GM21825 (cell line): ENCODE data around the gene HNRNPA1L2.
"Not testable (repeated sequence)": the region's sequence is repeated elsewhere in the genome, so short reads cannot be mapped to it uniquely, and the experiment has no call there.

Source experiments
- ATAC-seq: cut with Tn5 transposase; IDR thresholded peaks from one replicate; pipeline ENCODE4 v1.9.1; 2021; ENCODE audit warnings: mild to moderate bottlenecking, moderate library complexity; ENCODE audit not compliant: unreplicated experiment

Gene HNRNPA1L2

DNA sequence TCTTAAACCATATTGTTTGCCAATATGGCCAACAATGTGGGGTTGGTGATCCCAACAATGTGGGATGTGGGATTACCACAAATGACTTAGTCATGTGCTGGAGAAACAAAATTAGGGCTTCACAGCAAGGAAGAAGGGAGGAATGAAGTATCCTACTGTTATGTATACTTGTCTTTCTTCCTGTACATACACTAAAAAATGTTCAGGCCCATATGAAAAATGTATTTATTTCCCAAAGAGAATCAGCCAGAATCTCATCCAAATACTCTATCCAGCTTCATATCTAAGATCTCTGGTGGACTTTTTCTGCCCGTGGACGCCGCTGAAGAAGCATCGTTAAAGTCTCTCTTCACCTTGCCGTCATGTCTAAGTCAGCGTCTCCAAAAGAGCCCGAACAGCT, at the start of gene HNRNPA1L2:
TSS of gene HNRNPA1L2 (plus strand) at position 301 of the 400 bp plus-strand sequence. CDS start at position 363, 62 bp downstream.
- no peak for ATAC-seq

DNA sequence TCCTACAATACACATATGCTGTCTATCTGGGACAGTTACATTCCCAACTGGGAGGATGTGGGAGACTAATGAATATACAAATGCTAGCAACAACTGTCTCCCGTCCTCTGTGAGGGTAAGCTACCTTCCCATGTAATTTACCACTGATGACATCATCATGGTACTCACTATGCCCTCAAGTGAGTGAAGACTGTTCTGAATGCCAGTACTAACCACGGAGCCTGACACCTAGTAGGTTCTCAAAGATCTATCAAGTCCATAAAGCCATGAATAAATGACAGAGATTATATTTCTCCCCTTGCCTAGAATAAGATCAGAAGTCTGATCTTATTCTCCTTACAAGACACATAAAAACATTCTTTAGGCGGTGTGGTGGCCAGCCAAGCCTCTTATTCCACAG, 49.1 kb upstream of the HNRNPA1L2 start:
- ATAC-seq = not testable (repeated sequence)

- ATAC-seq = not testable (repeated sequence)
These were observed 48.4 kb upstream of the HNRNPA1L2 start for GRCh38 chr13:52593812-52594211.

DNA sequence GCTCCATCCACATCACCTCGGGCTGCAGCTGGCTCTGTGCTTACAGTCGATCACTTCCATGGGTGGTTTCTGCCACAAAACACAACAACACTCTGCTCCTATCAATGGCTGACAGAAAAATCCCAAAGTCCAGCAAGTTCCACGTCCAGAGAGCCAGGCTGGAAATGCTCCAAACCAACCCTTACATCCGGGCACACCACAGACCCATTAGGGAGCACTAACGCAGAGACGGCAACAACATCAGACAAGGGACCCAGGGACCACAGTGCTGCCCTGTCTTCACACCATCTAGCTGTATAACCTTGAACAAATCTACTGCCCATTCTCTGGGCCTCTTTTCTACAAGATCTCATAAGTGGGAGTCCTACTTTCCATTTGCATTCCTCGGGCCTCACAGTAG, 47.9 kb upstream of the HNRNPA1L2 start:
- not testable (repeated sequence) for ATAC-seq

GRCh38 chr13:52597676-52598075, 44.6 kb upstream of the HNRNPA1L2 start:
- ATAC-seq = no peak

DNA sequence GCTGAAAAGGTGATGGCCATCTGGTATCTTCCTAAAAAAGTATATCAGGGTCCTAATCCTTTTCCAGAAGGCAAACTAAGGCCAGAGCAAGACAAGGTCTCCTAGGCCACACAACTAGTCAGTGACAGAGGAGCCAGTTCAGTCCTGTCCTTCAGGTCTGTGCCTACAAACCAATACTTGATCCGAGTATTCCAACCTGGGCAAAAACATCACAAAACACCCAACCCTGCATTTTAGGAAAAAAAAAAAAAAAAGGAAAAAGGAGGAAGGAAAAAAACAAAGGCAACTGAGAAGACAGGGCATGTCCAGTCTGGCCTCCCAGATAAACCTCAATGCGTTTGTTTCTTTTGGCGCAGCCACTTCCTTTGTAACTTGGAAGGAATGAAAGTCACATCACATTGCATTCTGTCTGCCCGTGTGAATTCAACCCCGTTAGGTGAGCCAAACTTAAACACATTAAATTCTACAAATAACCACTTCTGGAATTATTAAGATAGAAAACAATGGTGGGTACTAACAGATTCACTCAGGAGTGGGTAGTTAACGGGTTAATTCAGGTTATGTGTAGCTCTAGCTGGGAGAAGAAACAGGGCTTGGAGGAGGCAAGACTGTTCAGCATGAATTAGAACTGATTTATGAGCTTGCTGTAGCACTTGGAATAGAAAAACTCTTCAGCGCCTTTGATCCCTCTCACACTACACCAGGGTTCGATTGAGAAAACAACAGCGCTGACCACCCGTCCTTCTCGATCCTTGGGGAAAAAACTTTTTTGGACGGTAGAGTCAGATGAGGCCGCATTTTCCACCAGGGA, 43.0 kb upstream of the HNRNPA1L2 start:
- peak; percentile 31 for ATAC-seq

DNA sequence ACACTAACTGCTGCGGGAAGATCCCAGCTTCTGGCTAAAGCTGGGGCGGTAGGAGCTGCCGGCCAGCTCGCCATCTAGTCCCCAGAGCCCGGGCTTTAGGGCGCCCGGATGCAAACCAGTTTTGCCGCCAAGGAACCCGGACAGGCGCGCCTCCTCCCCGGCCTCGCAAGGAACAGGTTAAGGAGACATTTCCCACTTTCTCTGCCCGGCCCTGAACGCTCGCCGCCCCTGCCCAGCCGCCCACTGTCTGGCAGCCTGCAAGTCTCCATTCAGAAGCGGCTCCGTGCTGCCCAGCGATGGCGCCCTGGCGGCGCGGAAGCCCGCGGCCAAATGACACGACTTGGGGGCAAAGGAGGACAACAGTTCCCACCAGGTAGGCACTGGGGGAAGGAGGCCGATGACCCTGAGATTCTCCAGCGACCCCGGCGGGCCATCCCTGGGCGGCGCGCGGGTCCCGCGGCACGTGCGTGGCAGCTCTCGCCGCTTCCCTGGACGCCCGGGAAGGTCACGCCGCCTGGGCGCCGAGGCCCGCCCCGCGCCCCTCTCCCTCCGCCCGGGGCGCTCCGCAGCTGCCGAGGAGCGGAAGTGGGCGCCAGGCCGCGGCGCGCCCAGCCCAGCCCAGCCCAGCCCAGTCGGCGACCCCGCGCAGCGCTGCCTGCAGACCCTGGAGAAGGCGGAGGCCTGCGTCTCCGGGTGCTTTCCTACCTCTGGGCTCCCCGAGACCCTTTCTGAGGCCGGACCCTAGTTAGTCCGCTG, 42.2 kb upstream of the HNRNPA1L2 start:
- peak; percentile 59 for ATAC-seq

DNA sequence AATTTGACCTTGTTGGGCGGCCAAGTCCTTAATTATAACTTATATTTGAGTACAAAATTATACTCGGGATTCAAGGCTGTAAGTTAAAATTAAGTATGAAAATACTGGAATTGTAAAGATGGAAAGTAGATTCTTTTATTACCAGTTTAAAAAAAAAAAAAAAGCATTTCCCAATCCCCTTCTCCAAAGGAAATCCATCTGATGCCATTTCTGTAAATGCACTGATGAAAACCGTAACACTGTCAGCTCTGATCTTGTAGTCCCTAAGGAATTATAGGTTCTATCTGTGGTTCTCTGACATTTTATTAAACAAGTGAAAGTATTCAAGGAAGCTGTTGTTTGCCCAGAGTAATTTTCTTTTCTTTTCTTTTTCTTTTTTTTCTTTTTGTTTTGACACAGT, 41.6 kb upstream of the HNRNPA1L2 start:
- ATAC-seq = no peak

- ATAC-seq = not testable (repeated sequence)
These were observed 38.9 kb upstream of the HNRNPA1L2 start for GRCh38 chr13:52603316-52603715.

GRCh38 chr13:52606126-52606525, 36.1 kb upstream of the HNRNPA1L2 start:
- not testable (repeated sequence) for ATAC-seq

DNA sequence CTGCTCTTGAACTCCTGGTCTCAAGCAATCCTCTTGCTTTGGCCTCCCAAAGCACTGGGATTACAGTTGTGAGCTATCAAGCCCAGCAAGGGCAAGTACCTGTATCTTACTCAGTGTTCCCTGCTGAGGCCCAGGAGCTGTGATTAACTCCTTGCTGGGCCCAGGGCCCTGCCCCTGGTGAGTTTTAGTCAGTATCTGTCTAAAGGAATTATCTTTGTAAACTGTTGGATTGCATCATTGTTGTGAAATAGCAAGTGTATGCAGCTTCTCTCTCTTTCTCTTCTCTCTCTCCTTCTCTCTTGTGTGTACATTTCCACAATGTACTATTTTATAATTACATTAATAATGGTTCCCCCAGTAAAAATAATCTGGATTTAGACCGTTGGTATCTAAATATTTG, 35.4 kb upstream of the HNRNPA1L2 start:
- ATAC-seq = not testable (repeated sequence)

- not testable (repeated sequence) for ATAC-seq
These were observed 34.0 kb upstream of the HNRNPA1L2 start for GRCh38 chr13:52608184-52608583.

- ATAC-seq = not testable (repeated sequence)
These were observed 33.1 kb upstream of the HNRNPA1L2 start for GRCh38 chr13:52609013-52609606.

DNA sequence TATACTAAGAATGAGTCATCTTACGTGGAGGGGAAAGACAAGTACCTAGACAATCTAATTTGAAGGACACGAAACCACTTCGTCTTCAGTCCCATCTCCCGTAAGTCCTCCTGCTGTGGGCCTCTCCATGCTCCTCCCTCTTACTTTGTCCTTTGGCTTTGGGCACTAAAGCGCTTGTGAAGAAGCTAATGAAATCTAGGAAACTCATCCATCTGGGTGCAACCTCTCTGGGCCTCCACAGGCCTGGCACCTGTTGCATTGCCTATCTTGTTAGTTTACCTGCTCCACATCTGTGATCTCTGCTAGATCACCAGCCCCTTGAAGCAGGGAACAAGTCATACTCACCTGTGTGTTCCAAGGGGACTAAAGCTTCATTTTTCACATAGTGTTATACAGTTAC, 32.1 kb upstream of the HNRNPA1L2 start:
- not testable (repeated sequence) for ATAC-seq

DNA sequence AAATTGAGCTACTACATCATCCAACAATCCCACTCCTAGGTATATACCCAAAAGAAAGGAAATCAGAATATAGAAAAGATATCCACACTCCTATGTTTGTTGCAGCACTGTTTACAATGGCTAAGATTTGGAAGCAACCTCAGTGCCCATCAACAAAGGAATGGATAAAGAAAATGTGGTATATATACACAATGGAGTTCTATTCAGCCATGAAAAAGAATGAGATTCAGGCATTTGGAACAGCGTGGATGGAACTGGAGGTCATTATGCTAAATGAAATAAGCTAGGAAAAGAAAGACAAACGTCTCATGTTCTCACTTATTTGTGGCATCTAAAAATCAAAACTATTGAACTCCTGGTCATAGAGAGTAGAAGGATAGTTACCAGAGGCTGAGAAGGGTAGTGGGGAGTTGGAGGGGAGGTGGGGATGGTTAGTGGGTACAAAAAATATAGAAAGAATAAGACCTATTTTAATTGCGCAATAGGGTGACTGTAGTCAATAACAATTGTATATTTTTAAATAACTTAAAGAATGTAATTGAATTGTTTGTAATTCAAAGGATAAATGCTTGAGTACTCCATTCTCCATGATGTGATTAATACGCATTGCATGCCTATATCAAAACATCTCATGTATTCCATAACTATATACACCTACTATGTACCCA, 27.0 kb upstream of the HNRNPA1L2 start:
- ATAC-seq = no peak

DNA sequence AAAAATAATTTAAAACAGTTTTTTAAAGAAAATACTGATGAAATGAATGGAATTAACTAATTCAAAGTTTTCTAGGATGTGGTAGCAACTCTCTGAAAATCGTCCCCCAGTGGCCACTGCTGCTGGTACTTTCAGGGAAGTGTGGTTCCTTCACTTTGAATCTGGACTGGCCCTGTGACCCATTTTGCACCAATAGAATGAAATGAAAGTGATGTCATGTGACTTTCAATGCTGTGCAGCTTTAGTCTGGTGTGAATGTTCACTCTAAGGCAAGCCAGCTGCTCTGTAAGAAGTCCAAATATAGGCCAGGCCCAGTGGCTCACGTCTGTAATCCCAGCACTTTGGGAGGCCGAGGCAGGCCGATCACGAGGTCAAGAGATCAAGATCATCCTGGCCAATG, 26.4 kb upstream of the HNRNPA1L2 start:
- no peak for ATAC-seq

- ATAC-seq = peak; percentile 98
These were observed 24.9 kb upstream of the HNRNPA1L2 start for GRCh38 chr13:52617070-52618060.

GRCh38 chr13:52631083-52631690, 11.0 kb upstream of the HNRNPA1L2 start:
- peak; percentile 56 for ATAC-seq

DNA sequence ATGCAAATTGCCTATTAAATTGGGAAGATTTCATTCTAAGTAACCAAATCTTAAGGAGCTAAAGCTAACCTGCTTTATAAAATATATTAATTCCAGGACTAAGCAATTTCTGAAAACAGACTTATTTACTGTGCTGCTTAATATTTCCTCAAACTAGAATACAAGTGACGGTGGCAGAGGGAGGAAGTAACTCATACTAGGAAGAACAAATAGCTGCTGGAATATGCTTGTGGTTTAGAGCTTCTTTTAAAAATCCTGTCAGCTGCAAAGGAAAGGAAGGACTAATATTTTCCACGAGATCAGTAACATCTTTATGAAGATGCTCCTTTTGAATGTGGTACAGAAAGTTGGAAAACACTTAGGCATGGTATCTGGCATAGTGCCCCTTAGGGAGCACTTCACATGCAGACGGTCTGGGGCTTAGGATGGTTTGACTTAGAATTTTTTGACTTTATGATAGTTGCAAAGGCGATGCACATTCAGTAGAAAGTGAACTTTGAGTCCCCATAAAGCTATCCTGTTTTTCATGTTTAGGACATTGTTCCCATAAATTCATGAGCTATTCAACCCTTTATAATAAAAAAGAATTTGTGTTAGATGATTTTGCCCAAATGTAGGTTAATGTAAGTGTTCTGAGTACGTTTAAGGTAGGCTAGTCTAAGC, 3.4 kb upstream of the HNRNPA1L2 start:
- no peak for ATAC-seq
